Tibial artery (tissue), 4 donors: ENCODE data around the gene CNTNAP2.

Experiments
- DNase-seq, 2 donors: peaks; one replicate each; pipeline ENCODE4 v3.0.0-alpha.2; 2019
- H3K27ac ChIP-seq, 2 donors: fragments of 200-600 bp; sonication (generic) in 1 of 2; 1 replicate in 1 of 2; 2 replicates in 1 of 2; pipeline ENCODE4 v1.5.1; 2018 to 2019; ENCODE audit warnings: mild to moderate bottlenecking in 1 of 2
- H3K27me3 ChIP-seq, 2 donors: fragments of 200-600 bp; sonication (generic) in 1 of 2; one replicate each; pipeline versions ENCODE4 v1.5.1 to v1.6.0; 2016 to 2019
- H3K36me3 ChIP-seq, 3 donors: fragments of 200-600 bp; sonication (generic) in 2 of 3; one replicate each; pipeline ENCODE4 v1.5.1; 2016 to 2019; ENCODE audit warnings: mild to moderate bottlenecking in 2 of 3
- H3K4me1 ChIP-seq, 4 donors: fragments of 200-600 bp; sonication (generic) in 2 of 4; 1 replicate in 3 of 4; 2 replicates in 1 of 4; pipeline ENCODE4 v1.5.1; 2016 to 2019
- H3K4me3 ChIP-seq, 2 donors: fragments of 200-600 bp; sonication (generic) in 1 of 2; 1 replicate in 1 of 2; 2 replicates in 1 of 2; pipeline ENCODE4 v1.5.1; 2018 to 2019; ENCODE audit warnings: mild to moderate bottlenecking in 2 of 2
- H3K9me3 ChIP-seq, 3 donors: fragments of 200-600 bp; sonication (generic) in 1 of 3; one replicate each; pipeline ENCODE4 v1.5.1; 2016 to 2019
- CTCF ChIP-seq, 2 experiments: fragments of 200-600 bp in 1 of 2; fragments of 450-650 bp in 1 of 2; IDR thresholded peaks; one replicate each; pipeline ENCODE4 v1.5.1; 2017 to 2019; ENCODE audit warnings: antibody characterized with exemption in 2 of 2, mild to moderate bottlenecking in 1 of 2, moderate library complexity in 1 of 2
- intact Hi-C: fragments of 100-400 bp; cut with DNase I; formaldehyde crosslinking; loops from one replicate; pipeline ENCODE4 v1.15.0; 2023; ENCODE audit warnings: low total_unique reads

CNTNAP2 gene

GRCh38 chr7:146862415-146862814, 745.8 kb downstream of the CNTNAP2 start:
- no peak for TF ChIP-seq CTCF (IDR thresholded peaks at IDR 0.05)
- intact Hi-C loops: no loop called here
- Histone ChIP-seq H3K4me1 (no peaks in the 10 kb centered on the region), H3K9me3 (no peaks in the 10 kb centered on the region), H3K36me3 (no peaks in the 10 kb centered on the region), H3K27me3 (no peaks in the 10 kb centered on the region), H3K4me3 (no peak overlapping the region), H3K27ac (no peak overlapping the region)
- no peak for DNase-seq

- no peaks in the 10 kb centered on the region for H3K9me3 ChIP-seq
- TF ChIP-seq CTCF (IDR thresholded peaks at IDR 0.05): no peak
- H3K36me3 ChIP-seq: no peaks in the 10 kb centered on the region
- H3K27me3 ChIP-seq: no peaks in the 10 kb centered on the region
- no peak overlapping the region for H3K4me3 ChIP-seq
- no peak for DNase-seq
- no peaks in the 10 kb centered on the region for H3K4me1 ChIP-seq
- intact Hi-C loops: no loop called here
- H3K27ac ChIP-seq: no peak overlapping the region
These were observed 748.0 kb downstream of the CNTNAP2 start for GRCh38 chr7:146864644-146865043.

GRCh38 chr7:146865696-146866095, 749.1 kb downstream of the CNTNAP2 start:
- no peaks in the 10 kb centered on the region for H3K36me3 ChIP-seq
- no peak for TF ChIP-seq CTCF (IDR thresholded peaks at IDR 0.05)
- H3K4me1 ChIP-seq: no peaks in the 10 kb centered on the region
- no peaks in the 10 kb centered on the region for H3K9me3 ChIP-seq
- H3K27me3 ChIP-seq: no peaks in the 10 kb centered on the region
- no peak overlapping the region for H3K4me3 ChIP-seq
- no peak overlapping the region for H3K27ac ChIP-seq
- intact Hi-C loops: no loop called here
- DNase-seq: no peak

- H3K4me1 ChIP-seq: no peaks in the 10 kb centered on the region
- intact Hi-C loops: no loop called here
- H3K9me3 ChIP-seq: no peaks in the 10 kb centered on the region
- TF ChIP-seq CTCF (IDR thresholded peaks at IDR 0.05): no peak
- no peaks in the 10 kb centered on the region for H3K36me3 ChIP-seq
- H3K27me3 ChIP-seq: no peaks in the 10 kb centered on the region
- H3K4me3 ChIP-seq: no peak overlapping the region
- DNase-seq: no peak
- no peak overlapping the region for H3K27ac ChIP-seq
These were observed 758.1 kb downstream of the CNTNAP2 start for GRCh38 chr7:146874722-146875121.

- DNase-seq: no peak
- Histone ChIP-seq H3K4me1 (no peaks in the 10 kb centered on the region), H3K36me3 (no peaks in the 10 kb centered on the region), H3K27me3 (no peaks in the 10 kb centered on the region), H3K9me3 (no peaks in the 10 kb centered on the region), H3K27ac (no peak overlapping the region), H3K4me3 (no peak overlapping the region)
- TF ChIP-seq CTCF (IDR thresholded peaks at IDR 0.05): no peak
- intact Hi-C loops: no loop called here
These were observed 758.7 kb downstream of the CNTNAP2 start for GRCh38 chr7:146875237-146875785.

- H3K4me1 ChIP-seq: no peaks in the 10 kb centered on the region
- no peak for TF ChIP-seq CTCF (IDR thresholded peaks at IDR 0.05)
- no peaks in the 10 kb centered on the region for H3K9me3 ChIP-seq
- H3K27me3 ChIP-seq: no peaks in the 10 kb centered on the region
- intact Hi-C loops: no loop called here
- DNase-seq: no peak
- H3K27ac ChIP-seq: no peak overlapping the region
- no peak overlapping the region for H3K4me3 ChIP-seq
- no peaks in the 10 kb centered on the region for H3K36me3 ChIP-seq
These were observed 759.4 kb downstream of the CNTNAP2 start for GRCh38 chr7:146875981-146876380.
